ENCODE measurements around the gene PDK1. TPM values are rescaled to one million over a fixed set of nuclear protein-coding genes. Genes with fewer than 3 reads are reported as not detected.
"Not testable (repeated sequence)": the region's sequence is repeated elsewhere in the genome, so short reads cannot be mapped to it uniquely, and the experiment has no call there.

Gene PDK1
- polyA plus RNA-seq, 1 donor: 22.9 TPM

DNA sequence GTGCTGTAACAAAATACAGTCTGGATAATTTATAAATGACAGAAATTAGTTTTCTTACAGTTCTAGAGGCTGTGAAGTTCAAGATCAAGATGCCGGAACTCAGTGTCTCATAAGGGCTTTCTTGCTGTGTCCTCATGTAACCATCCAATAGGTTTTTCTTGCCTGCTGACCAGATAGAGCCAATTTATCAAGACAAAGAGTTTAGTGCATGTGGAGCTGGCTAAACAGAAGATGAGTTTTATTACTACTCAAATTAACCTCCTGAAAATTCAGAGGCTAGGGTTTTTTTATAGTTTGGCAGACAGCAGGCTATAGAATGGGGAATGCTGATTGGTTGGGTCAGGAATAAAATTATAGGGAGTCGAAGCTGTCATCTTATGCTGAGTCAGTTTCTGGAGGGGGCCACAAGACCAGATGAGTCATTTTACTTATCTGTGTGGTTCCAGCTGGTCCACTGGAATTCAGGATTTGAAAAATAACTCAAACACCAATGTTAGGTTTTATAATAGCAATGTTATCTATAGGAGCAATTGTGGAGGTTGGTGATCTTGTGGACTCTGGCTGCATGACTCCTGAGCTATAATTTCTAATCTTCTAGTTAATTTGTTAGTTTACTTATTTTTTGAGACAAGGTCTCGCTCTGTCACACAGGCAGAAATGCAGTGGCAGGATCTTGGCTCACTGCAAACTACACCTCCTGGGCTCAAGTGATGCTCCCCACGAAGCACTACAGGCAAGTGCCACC lies 3.2 kb upstream of the PDK1 start:
- DNase-seq: no peak

DNA sequence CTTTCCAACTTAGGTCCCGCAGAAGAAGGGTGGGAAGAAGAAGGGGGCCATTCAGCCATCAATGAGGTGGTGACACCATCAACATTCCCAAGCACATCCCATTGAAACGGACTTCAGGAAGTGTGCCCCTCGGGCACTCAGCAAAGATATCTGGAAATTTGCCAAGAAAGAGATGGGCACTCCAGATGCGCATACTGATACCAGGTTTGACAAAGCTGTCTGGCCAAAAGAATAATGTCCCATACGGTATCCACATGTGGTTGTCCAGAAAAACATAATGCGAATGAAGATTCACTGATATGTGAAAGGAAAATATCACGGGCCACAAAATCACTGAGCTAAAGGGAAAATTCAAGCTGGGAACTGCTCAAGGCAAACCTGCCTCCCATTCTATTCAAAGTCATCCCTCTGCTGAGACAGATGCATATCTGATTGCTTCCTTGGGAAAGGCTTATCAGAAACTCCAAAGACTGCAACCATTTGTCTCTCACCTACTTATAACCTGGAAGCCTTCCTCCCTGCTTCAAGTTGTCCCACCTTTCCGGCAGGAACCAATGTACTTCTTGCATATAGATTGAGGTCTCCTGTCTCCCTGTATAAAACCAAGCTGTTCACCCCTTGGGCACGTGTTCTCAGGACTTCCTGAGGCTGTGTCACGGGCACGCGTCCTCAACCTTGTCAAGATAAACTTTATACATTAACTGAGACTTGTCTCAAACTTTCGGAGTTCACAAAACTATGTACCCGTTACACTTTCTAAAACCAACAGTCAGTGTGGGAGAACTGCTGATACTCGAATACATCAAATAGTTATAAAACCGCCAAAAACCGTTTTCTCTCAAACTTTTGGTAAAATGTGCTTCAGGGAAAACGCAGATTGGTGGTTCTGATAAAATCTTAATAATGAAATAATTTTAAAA lies 1.3 kb upstream of the PDK1 start:
- DNase-seq: no peak

DNA sequence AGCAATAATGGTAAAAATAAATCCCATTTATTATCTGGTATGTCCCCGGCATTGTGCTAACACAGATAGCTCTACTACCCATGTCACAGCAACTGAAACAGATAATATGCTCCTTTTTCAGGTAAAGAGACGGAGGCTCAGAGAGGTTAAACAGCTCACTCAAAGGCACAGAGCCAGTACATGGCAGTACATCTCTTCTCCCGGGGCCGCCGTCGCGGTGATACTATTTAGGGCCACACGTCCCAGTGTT lies 693 bp upstream of the PDK1 start:
- DNase-seq: no peak

- no peak for DNase-seq
Measured at GRCh38 chr2:172556284-172557033, 569 bp downstream of the PDK1 start.

- no peak for DNase-seq
Measured at GRCh38 chr2:172558372-172558771, 2.5 kb downstream of the PDK1 start.

GRCh38 chr2:172560721-172561120 lies 4.8 kb downstream of the PDK1 start:
- DNase-seq: no peak

DNA sequence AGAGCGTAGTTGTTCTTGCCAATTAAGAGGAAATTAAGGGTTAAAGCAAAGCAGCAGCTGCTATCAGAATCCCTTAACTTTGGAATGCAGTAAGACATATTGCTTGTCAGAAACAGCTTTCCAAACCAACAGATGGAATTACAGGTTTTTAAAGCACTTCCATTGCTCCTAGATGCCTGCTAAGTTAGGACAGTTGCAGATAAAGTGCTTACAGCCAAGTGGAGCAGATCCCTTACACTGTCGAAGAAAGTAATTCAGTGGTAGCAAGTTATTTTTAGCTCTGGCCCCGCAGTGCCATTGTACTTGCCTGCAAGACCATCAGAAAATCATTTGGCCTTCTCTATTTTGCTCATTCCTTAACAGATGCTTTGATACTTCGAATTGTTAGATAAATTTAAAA lies 5.4 kb downstream of the PDK1 start:
- no peak for DNase-seq

DNA sequence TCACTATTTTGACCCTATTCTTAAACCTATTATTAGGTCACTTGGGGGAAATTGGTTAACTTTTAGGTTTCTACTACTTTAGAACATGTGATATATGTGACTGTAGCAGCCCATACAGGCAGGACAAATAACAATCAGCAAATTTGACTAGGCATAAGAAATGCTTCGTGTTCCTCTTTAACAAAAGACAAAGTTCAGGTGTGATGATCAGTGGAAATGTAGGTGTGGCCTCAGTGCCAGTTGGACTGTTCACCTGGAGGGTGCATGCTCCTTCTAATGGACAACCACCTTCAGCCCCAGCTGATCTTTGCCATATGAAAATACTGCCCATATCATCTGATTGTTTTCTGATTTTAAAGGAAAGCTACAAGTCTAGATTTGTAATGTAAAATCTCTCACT lies 6.4 kb downstream of the PDK1 start:
- no peak for DNase-seq

GRCh38 chr2:172564376-172564775 lies 8.5 kb downstream of the PDK1 start:
- no peak for DNase-seq

DNA sequence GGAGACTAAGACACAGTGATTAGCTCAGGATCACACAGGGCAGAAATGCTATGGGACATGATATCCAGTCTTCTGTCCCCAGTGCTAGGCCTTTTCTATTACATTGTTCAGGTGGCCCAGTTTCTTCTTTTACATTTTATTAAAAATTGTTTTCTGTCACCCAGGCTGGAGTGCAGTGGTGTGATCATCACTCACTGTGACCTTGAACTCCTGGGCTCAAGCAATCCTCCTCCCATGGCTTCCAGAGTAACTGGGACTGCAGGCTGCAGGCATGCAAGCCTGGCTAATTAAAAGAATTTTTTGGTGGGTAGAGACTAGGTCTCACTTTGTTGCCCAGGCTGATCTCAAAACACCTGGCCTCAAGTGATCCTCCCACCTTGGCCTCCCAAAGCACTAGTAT lies 15.4 kb downstream of the PDK1 start:
- no peak for DNase-seq

DNA sequence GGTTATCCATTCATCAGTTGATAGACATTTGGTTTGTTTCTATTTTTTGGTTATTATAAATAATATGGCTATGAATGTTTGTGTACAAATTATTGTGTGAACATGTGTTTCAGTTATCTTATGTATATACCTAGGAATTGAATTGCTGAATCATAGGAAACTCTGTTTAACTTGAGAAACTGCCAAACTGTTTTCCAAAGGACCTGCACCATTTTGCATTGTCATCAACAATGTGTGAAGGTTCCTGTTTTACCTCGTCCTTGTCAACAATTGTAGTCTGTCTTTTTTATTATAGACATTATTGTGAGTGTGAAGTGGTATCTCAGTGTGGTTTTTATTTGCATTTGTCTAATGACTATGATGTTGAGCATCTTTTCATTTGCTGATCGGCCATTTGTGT lies 17.1 kb downstream of the PDK1 start:
- DNase-seq: no peak

DNA sequence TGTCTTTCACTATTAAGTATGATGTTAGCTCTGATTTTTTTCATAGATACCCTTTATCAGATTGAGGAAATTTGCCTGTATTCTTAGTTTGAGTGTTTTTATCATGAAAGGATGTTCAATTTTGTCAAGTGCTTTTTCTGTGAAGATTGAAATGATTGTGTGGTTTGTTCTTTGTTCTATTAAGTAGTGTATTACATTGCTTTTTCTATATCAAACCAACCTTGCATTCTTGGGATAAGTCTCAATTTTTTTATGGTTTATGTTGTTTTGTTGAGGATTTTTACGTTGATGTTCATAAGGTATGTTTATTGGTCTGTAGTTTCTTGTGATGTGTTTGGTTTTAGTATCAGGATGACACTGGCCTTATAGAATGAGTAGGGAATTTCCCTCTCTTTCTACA lies 19.1 kb downstream of the PDK1 start:
- DNase-seq: no peak

DNA sequence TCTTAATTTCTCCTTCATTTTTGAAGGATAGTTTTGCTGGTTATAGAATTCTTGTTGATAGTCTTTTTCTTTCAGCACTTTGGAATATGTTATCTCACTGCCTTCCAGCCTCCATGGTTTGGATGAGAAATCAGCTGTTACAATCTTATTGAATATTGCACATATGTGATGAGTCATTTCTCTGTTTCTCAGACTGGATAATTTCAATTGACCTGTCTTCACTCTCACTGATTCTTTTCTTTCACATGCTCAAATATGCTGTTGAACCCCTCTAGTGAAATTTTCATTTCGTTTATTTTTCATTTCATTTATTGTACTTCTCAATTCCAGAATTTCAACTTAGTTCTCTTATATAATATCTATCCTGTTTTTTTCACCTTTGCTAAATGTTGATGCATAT lies 22.2 kb downstream of the PDK1 start:
- DNase-seq: no peak

GRCh38 chr2:172578860-172579512 lies 23.1 kb downstream of the PDK1 start:
- DNase-seq: no peak

DNA sequence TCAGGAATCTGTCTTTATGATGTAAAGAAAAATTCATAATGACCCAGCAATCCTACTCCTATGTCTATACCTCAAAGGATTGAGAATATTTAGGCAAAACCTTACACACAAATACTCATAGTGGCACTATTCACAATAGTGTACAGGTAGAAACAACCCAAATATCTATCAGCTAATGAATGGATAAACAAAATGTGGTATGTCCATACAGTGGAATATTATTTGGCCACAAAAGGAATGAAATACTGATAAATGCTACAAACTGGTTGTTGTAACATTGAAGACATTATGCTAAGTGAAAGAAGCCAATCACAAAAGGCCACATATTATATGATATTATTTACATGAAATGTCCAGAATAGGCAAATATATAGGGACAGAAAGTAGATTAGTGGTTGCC lies 24.7 kb downstream of the PDK1 start:
- no peak for DNase-seq

GRCh38 chr2:172582656-172583055 lies 26.8 kb downstream of the PDK1 start:
- no peak for DNase-seq

DNA sequence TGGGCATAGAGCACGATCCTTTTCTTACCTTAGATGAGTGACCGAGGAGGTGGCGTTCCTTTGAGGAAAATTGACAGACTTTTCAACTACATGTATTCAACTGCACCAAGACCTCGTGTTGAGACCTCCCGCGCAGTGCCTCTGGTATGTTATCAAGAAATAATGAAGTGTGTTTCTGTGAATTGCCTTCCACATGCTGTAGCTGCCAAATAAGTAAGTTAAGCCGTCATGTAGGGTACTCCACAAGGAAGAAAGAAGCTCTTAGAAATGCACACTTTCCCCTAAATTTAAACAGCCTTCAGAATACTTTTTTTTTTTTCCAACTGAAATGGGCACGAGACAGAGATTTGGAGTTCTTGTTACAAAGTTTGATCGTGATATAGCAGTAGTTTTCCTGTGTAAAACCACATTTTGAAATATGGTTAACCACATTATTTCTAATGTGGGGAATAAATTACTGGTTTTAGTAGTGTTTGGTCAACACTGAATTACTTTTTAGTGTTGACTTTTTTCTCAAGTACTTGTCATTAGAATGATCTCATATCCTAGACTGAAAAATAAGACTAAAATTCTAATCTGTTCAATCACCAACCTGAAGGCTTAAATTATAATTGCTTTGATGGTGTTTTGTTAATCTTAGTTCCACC lies 30.5 kb downstream of the PDK1 start:
- DNase-seq: no peak

- not testable (repeated sequence) for DNase-seq
Measured at GRCh38 chr2:172587231-172587630, 31.3 kb downstream of the PDK1 start.

DNA sequence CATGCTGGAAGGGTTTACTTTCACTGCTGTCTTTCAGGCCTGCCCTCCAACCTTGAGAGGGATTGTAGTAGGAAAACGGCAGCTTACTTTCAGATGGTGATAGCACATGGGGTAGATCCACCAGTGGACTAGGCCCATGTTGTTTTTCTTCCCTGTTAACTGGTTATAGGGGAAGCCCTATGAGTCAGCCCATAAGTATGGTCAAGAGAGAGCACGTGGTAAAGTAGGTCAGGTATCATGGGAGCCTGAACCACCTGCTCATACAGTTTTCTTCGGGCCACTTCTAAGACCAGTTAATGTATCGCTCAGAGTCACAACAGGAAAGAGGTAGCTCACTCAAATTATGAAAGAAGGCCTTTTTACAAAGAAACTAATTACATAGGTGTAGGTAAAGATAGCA lies 33.0 kb downstream of the PDK1 start:
- DNase-seq: no peak

GRCh38 chr2:172591386-172591785 lies 35.5 kb downstream of the PDK1 start:
- DNase-seq: not testable (repeated sequence)

DNA sequence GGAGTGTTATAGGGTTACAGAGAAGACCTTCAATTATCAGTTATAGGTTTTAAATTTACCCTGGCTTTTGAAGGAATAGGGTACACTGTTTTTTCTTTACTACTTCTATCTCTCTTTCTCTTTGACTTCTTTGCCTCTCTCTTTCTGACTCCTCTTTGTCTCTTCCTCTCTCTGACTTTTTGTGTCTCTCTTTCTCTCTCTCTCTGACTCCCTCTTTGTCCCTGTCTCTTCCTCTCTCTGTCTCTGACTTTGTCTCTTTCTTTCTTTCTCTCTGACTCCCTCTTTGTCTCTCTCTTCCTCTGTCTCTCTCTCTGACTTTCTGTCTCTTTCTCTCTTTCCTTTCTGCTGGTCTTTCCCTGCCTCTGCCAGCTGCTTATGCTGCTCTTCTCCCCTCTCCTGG lies 36.3 kb downstream of the PDK1 start:
- DNase-seq: not testable (repeated sequence)

- no peak for DNase-seq
Measured at GRCh38 chr2:172596776-172597175, 40.9 kb downstream of the PDK1 start.
